Activated CD4-positive, alpha-beta T cell treated with anti-CD3 and anti-CD28 coated beads, Interleukin-2, amount 50 U/mL, for 48 hours (primary cell): ENCODE data around the gene PCNX3.
"Not testable (repeated sequence)": the region's sequence is repeated elsewhere in the genome, so short reads cannot be mapped to it uniquely, and the experiment has no call there.

ENCODE experiments used
- DNase-seq, 2 experiments: peaks; one replicate each; pipeline ENCODE4 v3.0.0-alpha.2; 2020

The PCNX3 gene

GRCh38 chr11:65620666-65621065 is 5.1 kb downstream of the PCNX3 start:
- no peak for DNase-seq

GRCh38 chr11:65621460-65621859 is 5.9 kb downstream of the PCNX3 start:
- DNase-seq, result no peak

GRCh38 chr11:65622011-65622410 is 6.4 kb downstream of the PCNX3 start:
- DNase-seq, result no peak

DNA sequence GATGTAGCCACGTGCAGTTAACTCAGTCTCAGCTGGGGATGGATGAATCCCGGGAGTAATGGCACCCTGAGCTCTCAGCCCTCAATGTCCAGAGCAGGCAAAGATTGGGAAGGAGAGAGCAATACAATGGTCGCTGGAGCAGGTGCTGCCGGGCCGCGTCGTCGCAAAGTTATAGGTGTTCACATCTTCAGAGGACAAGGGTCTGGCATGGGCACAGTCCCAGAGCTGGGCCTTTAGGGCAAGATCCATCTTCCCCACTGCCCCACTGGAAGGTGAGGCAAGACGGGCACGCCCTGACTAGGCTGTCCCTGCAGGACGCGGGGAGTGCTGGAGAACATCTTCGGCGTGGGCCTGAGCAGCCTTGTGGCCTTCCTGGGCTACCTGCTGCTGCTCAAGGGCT is 7.6 kb downstream of the PCNX3 start:
- no peak for DNase-seq

- no peak for DNase-seq
Observed at GRCh38 chr11:65623852-65624616, 8.5 kb downstream of the PCNX3 start.

DNA sequence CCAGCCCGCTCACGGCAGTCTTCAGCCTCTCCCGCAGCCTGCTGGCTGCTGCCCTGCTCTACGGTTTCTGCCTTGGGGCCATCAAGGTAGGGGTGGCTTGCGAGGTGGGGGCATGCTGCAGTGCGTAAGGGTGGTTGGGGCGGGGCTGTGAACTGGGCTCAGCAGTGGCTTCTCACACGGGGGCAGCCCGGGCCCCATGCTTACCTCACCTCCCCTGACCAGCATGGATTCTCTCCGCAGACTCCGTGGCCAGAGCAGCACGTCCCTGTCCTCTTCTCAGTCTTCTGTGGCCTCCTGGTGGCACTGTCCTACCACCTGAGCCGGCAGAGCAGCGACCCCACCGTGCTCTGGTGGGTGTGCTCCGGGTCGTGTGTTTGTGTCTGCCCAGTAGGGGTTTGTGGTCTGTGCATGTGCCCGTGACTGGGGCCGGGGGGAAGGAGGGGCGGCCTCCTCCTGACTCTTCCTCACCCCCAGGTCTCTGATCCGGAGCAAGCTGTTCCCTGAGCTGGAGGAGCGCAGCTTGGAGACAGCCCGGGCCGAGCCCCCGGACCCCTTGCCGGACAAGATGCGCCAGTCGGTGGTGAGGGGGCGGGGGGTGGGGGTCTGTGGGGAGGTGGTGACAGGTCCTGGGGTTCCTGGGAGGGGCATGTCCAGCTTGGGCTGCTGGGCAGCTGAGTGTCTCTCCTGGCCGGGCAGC is 9.5 kb downstream of the PCNX3 start:
- DNase-seq, result no peak

DNA sequence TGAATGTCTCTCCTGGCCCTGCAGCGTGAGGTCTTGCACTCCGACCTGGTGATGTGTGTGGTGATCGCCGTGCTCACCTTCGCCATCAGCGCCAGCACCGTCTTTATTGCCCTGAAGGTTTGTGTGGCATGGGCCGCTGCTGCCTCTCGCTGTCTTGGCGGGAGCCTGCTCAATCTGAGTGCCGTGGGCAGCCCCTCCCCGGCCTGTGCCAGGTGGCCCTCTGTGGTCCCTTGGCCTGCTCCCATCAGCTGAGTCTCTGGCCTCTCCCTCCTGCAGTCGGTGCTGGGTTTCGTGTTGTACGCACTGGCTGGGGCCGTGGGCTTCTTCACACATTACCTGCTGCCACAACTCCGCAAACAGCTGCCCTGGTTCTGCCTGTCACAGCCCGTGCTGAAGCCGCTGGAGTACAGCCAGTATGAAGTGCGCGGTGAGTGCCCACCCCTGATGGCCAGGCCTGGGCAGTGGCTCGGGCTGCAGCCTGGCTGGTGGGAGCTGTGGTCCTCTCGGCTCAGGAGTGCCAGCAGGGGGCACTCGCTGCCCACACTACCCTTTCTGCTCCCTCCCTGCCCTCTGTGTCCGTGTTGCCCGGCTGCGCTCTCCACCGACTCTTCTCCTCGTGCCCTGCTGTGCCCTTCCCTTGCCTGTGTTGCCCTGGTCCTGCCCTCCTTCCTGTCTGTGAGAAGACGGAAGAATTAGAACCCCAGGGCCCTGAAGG is 10.2 kb downstream of the PCNX3 start:
- DNase-seq, result peak; percentile 45 to 51

DNA sequence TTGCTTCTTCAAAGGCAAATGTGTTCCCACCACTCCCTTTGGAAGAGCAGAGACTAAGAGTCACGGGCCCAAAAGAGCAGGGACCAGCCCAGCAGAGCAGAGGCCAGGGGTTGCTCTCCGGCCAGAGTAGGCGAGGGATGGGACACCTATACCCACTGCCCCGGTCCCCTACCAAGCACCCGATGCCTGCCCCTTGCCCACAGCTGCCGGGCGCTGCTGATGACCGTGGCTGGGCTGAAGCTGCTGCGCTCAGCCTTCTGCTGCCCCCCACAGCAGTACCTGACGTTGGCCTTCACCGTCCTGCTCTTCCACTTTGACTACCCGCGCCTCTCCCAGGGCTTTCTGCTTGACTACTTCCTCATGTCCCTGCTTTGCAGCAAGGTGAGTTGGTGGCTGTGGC is 11.6 kb downstream of the PCNX3 start:
- no peak for DNase-seq

DNA sequence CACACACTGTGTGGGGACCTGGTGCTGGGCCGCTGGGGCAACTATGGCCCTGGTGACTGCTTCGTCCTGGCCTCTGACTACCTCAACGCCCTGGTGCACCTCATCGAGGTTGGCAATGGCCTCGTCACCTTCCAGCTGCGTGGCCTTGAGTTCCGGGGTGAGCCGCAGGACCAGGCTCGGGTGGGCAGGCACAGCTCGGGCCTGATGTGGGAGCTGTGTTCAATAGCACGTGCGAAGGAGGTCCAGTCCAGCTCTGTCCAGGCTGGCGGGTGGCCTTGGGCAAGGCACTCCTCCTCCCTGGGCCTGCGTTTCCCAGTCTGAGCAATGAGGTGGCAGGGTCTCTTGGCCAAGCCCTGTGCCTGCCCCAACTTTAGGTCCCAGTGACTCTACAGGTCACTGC is 14.0 kb downstream of the PCNX3 start:
- no peak for DNase-seq

- no peak for DNase-seq
Observed at GRCh38 chr11:65630215-65630614, 14.6 kb downstream of the PCNX3 start.

GRCh38 chr11:65633390-65634108 is 18.0 kb downstream of the PCNX3 start:
- DNase-seq, result no peak

- no peak for DNase-seq
Observed at GRCh38 chr11:65634109-65634436, 18.5 kb downstream of the PCNX3 start.

GRCh38 chr11:65634440-65634839 is 18.9 kb downstream of the PCNX3 start:
- DNase-seq, result no peak

GRCh38 chr11:65634905-65635731 is 19.5 kb downstream of the PCNX3 start:
- no peak for DNase-seq

DNA sequence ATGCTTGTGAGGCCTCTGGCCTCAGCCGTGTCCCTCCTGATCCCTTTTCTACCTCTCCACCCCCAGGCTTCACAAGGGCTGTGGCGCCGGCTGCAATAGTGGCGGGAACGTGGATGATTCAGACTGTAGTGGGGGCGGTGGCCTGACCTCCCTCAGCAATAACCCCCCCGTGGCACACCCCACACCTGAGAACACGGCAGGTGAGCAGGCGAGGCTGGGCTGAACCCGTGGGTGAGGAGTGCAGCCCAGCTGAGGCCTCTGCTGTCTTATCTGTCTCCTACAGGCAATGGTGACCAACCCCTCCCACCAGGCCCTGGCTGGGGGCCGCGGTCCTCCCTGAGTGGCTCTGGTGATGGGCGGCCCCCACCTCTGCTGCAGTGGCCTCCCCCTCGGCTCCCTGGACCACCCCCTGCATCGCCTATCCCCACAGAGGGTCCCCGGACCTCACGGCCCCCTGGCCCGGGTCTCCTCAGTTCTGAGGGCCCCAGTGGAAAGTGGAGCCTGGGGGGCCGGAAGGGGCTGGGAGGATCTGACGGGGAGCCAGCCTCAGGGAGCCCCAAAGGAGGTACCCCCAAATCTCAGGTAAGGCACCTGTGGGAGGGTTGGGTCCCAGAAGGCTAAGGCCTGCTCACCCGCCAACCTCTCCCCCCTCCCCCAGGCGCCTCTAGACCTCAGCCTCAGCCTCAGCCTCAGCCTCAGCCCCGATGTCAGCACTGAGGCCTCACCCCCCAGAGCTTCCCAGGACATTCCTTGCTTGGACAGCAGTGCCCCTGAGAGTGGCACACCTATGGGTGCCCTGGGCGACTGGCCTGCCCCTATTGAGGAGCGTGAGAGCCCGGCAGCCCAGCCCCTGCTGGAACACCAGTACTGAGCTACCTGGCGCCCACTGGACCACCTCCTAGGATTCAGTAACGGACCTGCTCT is 20.8 kb downstream of the PCNX3 start:
- DNase-seq, result no peak

- no peak for DNase-seq
Observed at GRCh38 chr11:65637032-65637557, 21.5 kb downstream of the PCNX3 start.

GRCh38 chr11:65637794-65638419 is 22.3 kb downstream of the PCNX3 start, which contains the start of gene SIPA1:
SIPA1 (plus strand) TSS chr11:65638101; CDS start chr11:65640922, 2,821 bp downstream.
- peak; percentile 77 to 80 for DNase-seq

DNA sequence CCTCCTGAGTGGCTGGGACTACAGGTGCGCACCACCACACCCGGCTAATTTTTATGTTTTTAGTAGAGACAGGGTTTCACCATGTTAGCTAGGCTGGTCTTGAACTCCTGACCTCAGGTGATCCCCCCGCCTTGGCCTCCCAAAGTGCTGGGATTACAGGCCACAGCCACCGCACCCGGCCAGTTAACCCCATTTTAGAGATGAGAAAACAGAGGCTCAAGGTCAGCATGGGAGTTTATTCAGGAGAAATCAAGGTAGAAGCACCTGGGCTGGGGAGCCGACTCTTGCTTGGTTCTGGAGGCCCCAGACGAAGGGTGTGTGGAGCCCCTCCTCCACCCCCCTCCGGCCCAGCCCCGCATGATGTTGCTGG is 23.6 kb downstream of the PCNX3 start:
- DNase-seq, result not testable (repeated sequence)

- peak; percentile 46 to 58 for DNase-seq
Observed at GRCh38 chr11:65639623-65640482, 24.3 kb downstream of the PCNX3 start.
